ENCODE data around the gene PTH1R. TPM values are rescaled to one million over a fixed set of nuclear protein-coding genes. Genes with fewer than 3 reads are reported as not detected.

PTH1R gene
- polyA plus RNA-seq, 1 donor (not counting 4 experiments of a cell fraction or from before 2014, with no cell fraction given) = not detected

DNA sequence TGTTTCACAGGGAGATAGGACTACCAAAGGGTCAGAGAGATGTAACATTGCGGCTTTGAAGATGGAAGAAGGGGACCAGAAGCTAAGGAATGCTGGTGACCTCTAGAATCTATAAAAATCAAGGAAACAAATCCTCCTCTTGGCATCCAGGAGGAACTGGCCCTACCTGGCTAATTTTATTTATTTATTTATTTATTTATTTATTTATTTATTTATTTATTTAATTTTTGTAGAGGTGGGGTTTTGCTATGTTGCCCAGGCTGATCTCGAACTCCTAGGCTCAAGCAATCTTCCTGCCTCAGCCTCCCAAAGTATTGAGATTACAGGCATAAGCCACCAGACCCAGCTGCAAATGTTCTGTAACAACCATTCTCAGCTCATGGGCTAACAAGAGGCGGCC is 34.0 kb upstream of the PTH1R start:
- H3K9me1 ChIP-seq (ENCODE audit: control insufficient read depth, extremely low read depth, insufficient read depth, low read length) = no peaks in the 10 kb centered on the region
- TF ChIP-seq, protein P1, sequence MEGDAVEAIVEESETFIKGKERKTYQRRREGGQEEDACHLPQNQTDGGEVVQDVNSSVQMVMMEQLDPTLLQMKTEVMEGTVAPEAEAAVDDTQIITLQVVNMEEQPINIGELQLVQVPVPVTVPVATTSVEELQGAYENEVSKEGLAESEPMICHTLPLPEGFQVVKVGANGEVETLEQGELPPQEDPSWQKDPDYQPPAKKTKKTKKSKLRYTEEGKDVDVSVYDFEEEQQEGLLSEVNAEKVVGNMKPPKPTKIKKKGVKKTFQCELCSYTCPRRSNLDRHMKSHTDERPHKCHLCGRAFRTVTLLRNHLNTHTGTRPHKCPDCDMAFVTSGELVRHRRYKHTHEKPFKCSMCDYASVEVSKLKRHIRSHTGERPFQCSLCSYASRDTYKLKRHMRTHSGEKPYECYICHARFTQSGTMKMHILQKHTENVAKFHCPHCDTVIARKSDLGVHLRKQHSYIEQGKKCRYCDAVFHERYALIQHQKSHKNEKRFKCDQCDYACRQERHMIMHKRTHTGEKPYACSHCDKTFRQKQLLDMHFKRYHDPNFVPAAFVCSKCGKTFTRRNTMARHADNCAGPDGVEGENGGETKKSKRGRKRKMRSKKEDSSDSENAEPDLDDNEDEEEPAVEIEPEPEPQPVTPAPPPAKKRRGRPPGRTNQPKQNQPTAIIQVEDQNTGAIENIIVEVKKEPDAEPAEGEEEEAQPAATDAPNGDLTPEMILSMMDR (optimal IDR thresholded peaks at IDR 0.05 in 1 of 3, IDR thresholded peaks at IDR 0.05 in 1 of 3, conservative IDR thresholded peaks at IDR 0.05 in 1 of 3; ENCODE audit: extremely low read depth in 1 of 3, insufficient read depth in 2 of 3, low read length in 3 of 3) = no peak
- no peak for TF ChIP-seq EZH2 (IDR thresholded peaks at IDR 0.05; ENCODE audit: low read length)
- H3K4me1 ChIP-seq (ENCODE audit: control insufficient read depth, extremely low read depth, insufficient read depth, low read length) = peaks cover 5% of the 10 kb centered on the region
- DNase-seq (ENCODE audit: low read depth, low spot score) (no peak), FAIRE-seq (no peak)
- H3K4me2 ChIP-seq (ENCODE audit: control insufficient read depth, extremely low read depth, insufficient read depth, low read depth, low read length) = no peak overlapping the region
- H3K9me3 ChIP-seq (ENCODE audit: control insufficient read depth, low read depth, low read length) = no peaks in the 10 kb centered on the region
- no peaks in the 10 kb centered on the region for H3K36me3 ChIP-seq (ENCODE audit: control insufficient read depth in 2 of 2, extremely low read depth in 1 of 2, insufficient read depth in 2 of 2, low read length in 2 of 2)
- H4K20me1 ChIP-seq (ENCODE audit: control insufficient read depth, extremely low read depth, insufficient read depth, low read length) = no peaks in the 10 kb centered on the region
- no peak overlapping the region for H3K27ac ChIP-seq (ENCODE audit: control insufficient read depth, insufficient read depth, low read length)
- H3K27me3 ChIP-seq (ENCODE audit: control insufficient read depth, extremely low read depth, insufficient read depth, low read length) = peaks cover 14% of the 10 kb centered on the region
- H3K9ac ChIP-seq (ENCODE audit: control insufficient read depth, extremely low read depth, insufficient read depth, low read length) = no peak overlapping the region
- no peak overlapping the region for H2AFZ ChIP-seq (ENCODE audit: control insufficient read depth, low read length)
- dilution Hi-C loops (cut with MboI; ENCODE audit: extremely low pct_ligation_motif_present, low sequenced_read_pairs) = no loop called here
- H3K4me3 ChIP-seq (ENCODE audit: control insufficient read depth in 2 of 3, extremely low read depth in 1 of 3, insufficient read depth in 2 of 3, low read depth in 1 of 3, low read length in 3 of 3) = no peak overlapping the region
- no peaks in the 10 kb centered on the region for H3K79me2 ChIP-seq (ENCODE audit: control insufficient read depth, insufficient read depth, low read length)

DNA sequence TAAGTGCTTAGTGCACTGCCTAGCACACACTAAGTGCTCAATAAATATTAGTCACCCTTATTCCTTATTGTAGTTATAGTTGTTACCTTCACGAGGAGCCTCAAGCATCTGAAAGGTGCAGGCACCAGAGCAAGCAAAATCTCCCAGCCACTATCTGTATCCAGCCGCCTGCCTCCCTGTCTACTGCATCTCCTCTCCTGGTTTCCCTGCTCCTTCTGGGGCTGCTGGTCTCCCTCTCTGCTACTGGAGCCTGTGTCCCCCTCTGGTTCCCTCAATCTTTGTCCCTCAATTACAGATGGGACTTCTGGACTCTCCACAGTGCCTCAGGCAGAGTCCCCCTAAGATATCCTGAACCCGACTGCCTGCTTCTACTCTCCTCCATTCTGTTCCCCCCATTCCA is 33.1 kb upstream of the PTH1R start:
- Histone ChIP-seq H3K27me3 (ENCODE audit: control insufficient read depth, extremely low read depth, insufficient read depth, low read length) (peaks cover 14% of the 10 kb centered on the region), H3K9me3 (ENCODE audit: control insufficient read depth, low read depth, low read length) (no peaks in the 10 kb centered on the region), H3K27ac (ENCODE audit: control insufficient read depth, insufficient read depth, low read length) (no peak overlapping the region), H3K79me2 (ENCODE audit: control insufficient read depth, insufficient read depth, low read length) (no peaks in the 10 kb centered on the region), H2AFZ (ENCODE audit: control insufficient read depth, low read length) (no peak overlapping the region), H4K20me1 (ENCODE audit: control insufficient read depth, extremely low read depth, insufficient read depth, low read length) (no peaks in the 10 kb centered on the region), H3K9ac (ENCODE audit: control insufficient read depth, extremely low read depth, insufficient read depth, low read length) (no peak overlapping the region), H3K9me1 (ENCODE audit: control insufficient read depth, extremely low read depth, insufficient read depth, low read length) (no peaks in the 10 kb centered on the region), H3K4me3 (ENCODE audit: control insufficient read depth in 2 of 3, extremely low read depth in 1 of 3, insufficient read depth in 2 of 3, low read depth in 1 of 3, low read length in 3 of 3) (no peak overlapping the region), H3K4me1 (ENCODE audit: control insufficient read depth, extremely low read depth, insufficient read depth, low read length) (peaks cover 5% of the 10 kb centered on the region), H3K36me3 (ENCODE audit: control insufficient read depth in 2 of 2, extremely low read depth in 1 of 2, insufficient read depth in 2 of 2, low read length in 2 of 2) (no peaks in the 10 kb centered on the region), H3K4me2 (ENCODE audit: control insufficient read depth, extremely low read depth, insufficient read depth, low read depth, low read length) (no peak overlapping the region)
- dilution Hi-C loops (cut with MboI; ENCODE audit: extremely low pct_ligation_motif_present, low sequenced_read_pairs) = no loop called here
- FAIRE-seq (no peak), DNase-seq (ENCODE audit: low read depth, low spot score) (no peak)
- TF ChIP-seq, protein P1 (optimal IDR thresholded peaks at IDR 0.05 in 1 of 3, IDR thresholded peaks at IDR 0.05 in 1 of 3, conservative IDR thresholded peaks at IDR 0.05 in 1 of 3; ENCODE audit: extremely low read depth in 1 of 3, insufficient read depth in 2 of 3, low read length in 3 of 3) = no peak
- no peak for TF ChIP-seq EZH2 (IDR thresholded peaks at IDR 0.05; ENCODE audit: low read length)
